Mesendoderm (in vitro differentiated cells): ENCODE data around the gene ARMC7.

ENCODE experiments used
- DNase-seq: peaks from one replicate; pipeline ENCODE4 v3.0.0; 2013
- H2AK5ac ChIP-seq: 2 replicates; pipeline ENCODE4 v1.6.1; 2013; ENCODE audit warnings: low read length, inconsistent platforms
- H2BK120ac ChIP-seq: 2 replicates; pipeline ENCODE4 v1.6.1; 2013; ENCODE audit warnings: low read depth, mild to moderate bottlenecking, low read length, moderate library complexity, mixed read lengths
- H2BK15ac ChIP-seq: replicated peaks from 2 replicates; pipeline ENCODE4 v1.6.1; 2013; ENCODE audit warnings: low read depth, mild to moderate bottlenecking, moderate library complexity
- H2BK5ac ChIP-seq: 2 replicates; pipeline ENCODE4 v1.6.1; 2013; ENCODE audit warnings: low read length, inconsistent platforms
- H3K18ac ChIP-seq: 2 replicates; pipeline ENCODE4 v1.6.1; 2013; ENCODE audit warnings: mild to moderate bottlenecking, low read length, mixed read lengths
- H3K23ac ChIP-seq: one replicate; pipeline ENCODE4 v1.6.1; 2013; ENCODE audit warnings: low read length
- H3K27ac ChIP-seq: 2 replicates; pipeline ENCODE4 v1.5.1; 2013; ENCODE audit warnings: low read depth, mild to moderate bottlenecking, inconsistent platforms, low read length, moderate library complexity
- H3K27me3 ChIP-seq: 2 replicates; pipeline ENCODE4 v1.6.1; 2013; ENCODE audit warnings: low read length, control low read depth, mild to moderate bottlenecking, inconsistent platforms; ENCODE audit not compliant: insufficient read depth, poor library complexity
- H3K36me3 ChIP-seq: 2 replicates; pipeline ENCODE4 v1.6.1; 2013; ENCODE audit warnings: low read length, inconsistent platforms; ENCODE audit not compliant: control insufficient read depth, insufficient read depth
- H3K4ac ChIP-seq: one replicate; pipeline ENCODE4 v1.6.1; 2013; ENCODE audit warnings: low read depth, mild to moderate bottlenecking, low read length, moderate library complexity
- H3K4me1 ChIP-seq: 2 replicates; pipeline ENCODE4 v1.6.1; 2013; ENCODE audit warnings: low read depth, low read length, inconsistent platforms; ENCODE audit not compliant: control insufficient read depth
- H3K4me2 ChIP-seq: 2 replicates; pipeline ENCODE4 v1.6.1; 2013; ENCODE audit warnings: low read length
- H3K4me3 ChIP-seq: 2 replicates; pipeline ENCODE4 v1.5.1; 2013; ENCODE audit warnings: mild to moderate bottlenecking, low read length
- H3K56ac ChIP-seq: one replicate; pipeline ENCODE4 v1.6.1; 2013; ENCODE audit warnings: low read length
- H3K79me1 ChIP-seq: 2 replicates; pipeline ENCODE4 v1.6.1; 2013; ENCODE audit warnings: low read length, inconsistent platforms
- H3K79me2 ChIP-seq: 2 replicates; pipeline ENCODE4 v1.6.1; 2013; ENCODE audit warnings: mild to moderate bottlenecking, low read length; ENCODE audit not compliant: control insufficient read depth, insufficient read depth
- H3K9ac ChIP-seq: 2 replicates; pipeline ENCODE4 v1.6.1; 2013; ENCODE audit warnings: low read length, inconsistent platforms
- H4K5ac ChIP-seq: one replicate; pipeline ENCODE4 v1.6.1; 2013; ENCODE audit warnings: low read length
- H4K8ac ChIP-seq: one replicate; pipeline ENCODE4 v1.6.1; 2013; ENCODE audit warnings: low read depth, mild to moderate bottlenecking, control low read depth, low read length, moderate library complexity
- WGBS: extraction: QIAGEN DNeasy Blood & Tissue Kit; methylation state at CpG from one replicate; pipeline ENCODE4 v1.1.7; 2013; ENCODE audit warnings: low lambda C conversion rate, missing lambda C conversion rate; ENCODE audit not compliant: insufficient coverage; ENCODE audit errors: extremely low coverage; 5-methylcytosine and 5-hydroxymethylcytosine counted together

Gene ARMC7

DNA sequence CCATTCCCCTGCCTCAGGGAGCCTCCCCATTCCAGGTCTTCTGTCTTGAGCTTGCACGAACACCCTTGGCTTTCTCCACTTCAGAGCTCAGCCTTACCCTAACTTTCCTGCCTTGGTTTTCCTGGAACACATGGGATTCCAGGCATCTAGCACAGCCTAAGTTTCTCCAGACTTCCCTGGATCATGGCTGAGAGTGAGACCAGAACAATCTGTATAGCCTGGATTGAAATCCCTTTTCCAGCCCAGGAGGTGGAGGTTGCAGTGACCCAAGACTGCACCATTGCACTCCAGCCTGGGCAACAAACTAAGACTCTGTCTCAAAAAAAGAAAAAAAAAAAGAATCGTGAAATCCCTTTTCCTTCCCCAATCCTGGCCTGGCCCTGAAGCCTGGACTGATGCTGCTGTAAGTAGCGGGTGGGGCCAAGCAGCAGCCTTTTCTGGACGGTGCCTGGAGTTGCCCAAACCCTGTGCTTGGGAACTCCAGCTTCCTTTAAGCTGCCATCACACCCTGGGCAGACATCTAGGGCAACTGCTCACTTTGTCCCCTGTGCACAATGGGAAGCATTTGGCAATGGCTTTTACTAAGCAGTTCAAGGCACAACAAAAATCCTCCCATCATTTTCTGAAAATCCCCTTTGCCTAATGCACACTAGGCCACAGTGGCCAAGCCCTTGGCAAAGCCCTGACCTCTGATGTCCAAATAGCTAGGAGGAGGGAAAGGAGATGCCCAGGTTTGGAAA, 34.0 kb upstream of the ARMC7 start:
- H3K4ac ChIP-seq, result no peak overlapping the region
- no CpG with 5 or more reads among the region's 4 CpGs for WGBS
- no peak overlapping the region for H2AK5ac ChIP-seq
- DNase-seq, result no peak
- H3K23ac ChIP-seq, result no peak overlapping the region
- H4K8ac ChIP-seq, result no peak overlapping the region
- no peak overlapping the region for H4K5ac ChIP-seq
- no peak overlapping the region for H3K27ac ChIP-seq
- H3K18ac ChIP-seq, result no peak overlapping the region
- no peak overlapping the region for H3K4me3 ChIP-seq
- H3K79me1 ChIP-seq, result no peaks in the 10 kb centered on the region
- H3K36me3 ChIP-seq, result no peaks in the 10 kb centered on the region
- no peak overlapping the region for H3K9ac ChIP-seq
- no peaks in the 10 kb centered on the region for H3K79me2 ChIP-seq
- no peak overlapping the region for H3K56ac ChIP-seq
- peaks cover 8% of the 10 kb centered on the region for H3K4me1 ChIP-seq
- H2BK120ac ChIP-seq, result no peak overlapping the region
- H3K4me2 ChIP-seq, result no peak overlapping the region
- no peak overlapping the region for H2BK15ac ChIP-seq
- no peak overlapping the region for H2BK5ac ChIP-seq
- H3K27me3 ChIP-seq, result no peaks in the 10 kb centered on the region

DNA sequence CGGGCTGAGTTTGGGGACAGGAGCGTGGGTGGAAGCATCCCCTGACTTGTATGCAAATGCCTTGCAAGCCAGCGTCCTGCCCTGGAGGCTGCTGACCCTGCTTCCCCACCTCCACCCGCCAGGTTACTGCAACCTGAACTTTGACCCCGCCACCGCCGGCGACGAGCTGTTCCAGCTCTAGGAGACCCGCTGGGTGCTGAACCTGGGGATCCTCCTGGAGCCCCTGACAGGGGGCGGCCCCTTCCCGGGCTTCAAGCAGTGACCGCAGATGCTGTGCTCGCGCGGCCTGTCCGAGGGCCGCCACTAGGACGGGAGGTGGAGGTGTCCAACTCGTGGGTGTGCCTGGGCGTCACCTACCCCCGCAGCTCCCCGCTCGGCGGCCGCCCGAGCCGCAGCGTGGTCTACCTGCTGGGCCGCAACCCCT, 32.7 kb upstream of the ARMC7 start:
- H3K4ac ChIP-seq, result no peak overlapping the region
- no peak overlapping the region for H4K8ac ChIP-seq
- no peaks in the 10 kb centered on the region for H3K36me3 ChIP-seq
- H3K4me1 ChIP-seq, result peaks cover 8% of the 10 kb centered on the region
- H3K56ac ChIP-seq, result peak overlapping the region; percentile 63
- no peak overlapping the region for H2AK5ac ChIP-seq
- no peak overlapping the region for H3K18ac ChIP-seq
- H3K27me3 ChIP-seq, result no peaks in the 10 kb centered on the region
- H3K23ac ChIP-seq, result no peak overlapping the region
- H3K27ac ChIP-seq, result no peak overlapping the region
- H4K5ac ChIP-seq, result no peak overlapping the region
- no peak overlapping the region for H3K9ac ChIP-seq
- no peak for DNase-seq
- H3K79me1 ChIP-seq, result no peaks in the 10 kb centered on the region
- H3K4me2 ChIP-seq, result no peak overlapping the region
- no CpG with 5 or more reads among the region's 30 CpGs for WGBS
- H3K4me3 ChIP-seq, result no peak overlapping the region
- no peak overlapping the region for H2BK15ac ChIP-seq
- no peaks in the 10 kb centered on the region for H3K79me2 ChIP-seq
- H2BK5ac ChIP-seq, result no peak overlapping the region
- no peak overlapping the region for H2BK120ac ChIP-seq

- no CpG with 5 or more reads among the region's 53 CpGs for WGBS
These were observed 32.1 kb upstream of the ARMC7 start for GRCh38 chr17:75077496-75078283.

GRCh38 chr17:75078284-75079022, 31.3 kb upstream of the ARMC7 start:
- H3K4me3 ChIP-seq, result no peak overlapping the region
- no CpG with 5 or more reads among the region's 17 CpGs for WGBS
- no peaks in the 10 kb centered on the region for H3K79me1 ChIP-seq
- H3K23ac ChIP-seq, result no peak overlapping the region
- H2BK15ac ChIP-seq, result no peak overlapping the region
- H4K8ac ChIP-seq, result no peak overlapping the region
- H2AK5ac ChIP-seq, result no peak overlapping the region
- H2BK5ac ChIP-seq, result no peak overlapping the region
- H3K27me3 ChIP-seq, result no peaks in the 10 kb centered on the region
- H3K56ac ChIP-seq, result peak overlapping the region; percentile 27
- no peak overlapping the region for H3K4me2 ChIP-seq
- H4K5ac ChIP-seq, result no peak overlapping the region
- peaks cover 10% of the 10 kb centered on the region for H3K4me1 ChIP-seq
- H3K36me3 ChIP-seq, result no peaks in the 10 kb centered on the region
- no peak overlapping the region for H3K18ac ChIP-seq
- no peaks in the 10 kb centered on the region for H3K79me2 ChIP-seq
- H3K9ac ChIP-seq, result no peak overlapping the region
- H3K27ac ChIP-seq, result no peak overlapping the region
- no peak overlapping the region for H3K4ac ChIP-seq
- no peak overlapping the region for H2BK120ac ChIP-seq
- DNase-seq, result no peak

More at GRCh38 chr17:75077496-75078283, 32.1 kb upstream of the ARMC7 start:
- Histone ChIP-seq H2BK15ac (no peak overlapping the region), H3K79me2 (no peaks in the 10 kb centered on the region), H3K56ac (peak overlapping the region; percentile 63), H3K9ac (peak overlapping the region; percentile 4), H3K18ac (no peak overlapping the region), H4K5ac (no peak overlapping the region), H3K27ac (no peak overlapping the region), H3K23ac (no peak overlapping the region), H3K4ac (no peak overlapping the region), H3K4me2 (no peak overlapping the region), H2BK5ac (peak overlapping the region; percentile 23), H3K4me1 (peaks cover 10% of the 10 kb centered on the region), H3K4me3 (no peak overlapping the region), H2BK120ac (no peak overlapping the region), H2AK5ac (no peak overlapping the region), H3K36me3 (no peaks in the 10 kb centered on the region), H4K8ac (no peak overlapping the region), H3K27me3 (no peaks in the 10 kb centered on the region), H3K79me1 (no peaks in the 10 kb centered on the region)
- no peak for DNase-seq

DNA sequence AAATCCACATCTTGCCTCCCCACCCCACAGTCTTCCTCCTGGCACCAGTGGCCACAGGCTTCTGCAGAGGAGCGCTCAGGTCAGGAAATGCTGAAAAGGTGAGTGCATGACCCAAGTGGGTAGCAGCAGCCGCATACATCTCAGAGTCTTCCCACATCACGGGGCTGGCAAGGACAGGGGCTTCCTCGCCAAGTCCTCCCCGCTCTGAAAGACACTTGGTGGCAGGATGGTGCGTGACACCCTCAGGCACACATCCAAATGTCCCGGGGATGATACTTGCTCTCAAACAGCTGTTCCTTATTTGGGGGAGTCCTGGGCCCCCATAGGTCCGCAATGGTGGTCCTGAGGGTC, 30.8 kb upstream of the ARMC7 start:
- H3K27ac ChIP-seq, result no peak overlapping the region
- WGBS, result no CpG with 5 or more reads among the region's 8 CpGs
- no peak overlapping the region for H3K4me3 ChIP-seq

More for the DNA sequence above, 30.8 kb upstream of the ARMC7 start:
- Histone ChIP-seq H4K8ac (no peak overlapping the region), H2BK15ac (no peak overlapping the region), H2BK120ac (no peak overlapping the region), H2BK5ac (no peak overlapping the region), H3K18ac (no peak overlapping the region), H3K9ac (no peak overlapping the region), H3K27me3 (no peaks in the 10 kb centered on the region), H3K36me3 (no peaks in the 10 kb centered on the region), H3K4ac (no peak overlapping the region), H3K23ac (no peak overlapping the region), H3K4me2 (no peak overlapping the region), H4K5ac (no peak overlapping the region), H3K56ac (peak overlapping the region; percentile 27), H2AK5ac (no peak overlapping the region), H3K79me2 (no peaks in the 10 kb centered on the region), H3K4me1 (peaks cover 13% of the 10 kb centered on the region), H3K79me1 (no peaks in the 10 kb centered on the region)
- DNase-seq, result no peak
